ENCODE data around the gene RCAN3. TPM values are rescaled to one million over a fixed set of nuclear protein-coding genes. Genes with fewer than 3 reads are reported as not detected.

RCAN3 gene
- total and polyA plus RNA-seq, 2 of the 4 experiments (the other 2 are of a cell fraction): 4.0 to 5.9 TPM

DNA sequence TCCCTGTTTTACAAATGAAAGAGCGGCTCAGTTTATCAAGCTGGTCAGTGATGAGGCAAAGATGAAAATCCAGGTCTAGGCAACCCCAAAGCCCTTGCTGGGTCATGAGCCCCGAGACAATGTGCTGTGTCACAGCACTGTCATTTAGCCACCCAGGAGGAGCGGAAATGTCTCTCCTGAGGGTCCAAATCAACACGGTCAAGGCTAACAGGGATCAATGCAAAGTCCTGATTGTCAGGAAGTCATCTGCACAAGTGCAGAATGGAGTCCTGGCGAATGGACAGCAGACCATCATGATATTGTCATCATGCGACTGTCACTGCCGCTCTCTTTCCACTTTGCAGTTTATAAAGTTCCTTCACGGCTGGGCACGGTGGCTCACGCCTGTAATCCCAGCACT is 83.5 kb downstream of the RCAN3 start:
- Histone ChIP-seq H4K5ac (ENCODE audit: low read depth, low read length) (no peak overlapping the region), H3K9me3 (ENCODE audit: control insufficient read depth, insufficient read depth, low read length) (peaks cover 7% of the 10 kb centered on the region), H4K91ac (ENCODE audit: insufficient read depth, low read depth, low read length) (no peak overlapping the region), H3K18ac (ENCODE audit: low read depth, low read length) (no peak overlapping the region), H2BK5ac (ENCODE audit: low read depth, low read length, poor library complexity, severe bottlenecking) (no peak overlapping the region), H3K9ac (ENCODE audit: low read depth, low read length) (no peak overlapping the region), H3K36me3 (ENCODE audit: control insufficient read depth, insufficient read depth, low read length) (no peaks in the 10 kb centered on the region), H3K56ac (ENCODE audit: extremely low read depth, insufficient read depth, low read length) (no peak overlapping the region), H3K27ac (ENCODE audit: insufficient read depth, low read length) (no peak overlapping the region), H3K79me1 (ENCODE audit: low read depth in 1 of 2, low read length in 2 of 2) (no peaks in the 10 kb centered on the region), H3K4me3 (ENCODE audit: insufficient read depth, low read depth, low read length) (no peak overlapping the region), H2BK120ac (ENCODE audit: low read depth, low read length) (no peak overlapping the region), H3K4me1 (ENCODE audit: control insufficient read depth, insufficient read depth, low read length) (no peaks in the 10 kb centered on the region), H3K4me2 (ENCODE audit: low read depth, low read length) (no peak overlapping the region), H3K23ac (ENCODE audit: low read depth, low read length) (no peak overlapping the region), H4K20me1 (ENCODE audit: insufficient read depth, low read length) (no peaks in the 10 kb centered on the region), H3K9me1 (ENCODE audit: insufficient read depth, low read length) (no peaks in the 10 kb centered on the region), H2AK5ac (ENCODE audit: low read depth, low read length) (no peak overlapping the region), H2AFZ (replicated peaks; ENCODE audit: low read length, poor library complexity) (no peak overlapping the region), H4K8ac (ENCODE audit: low read depth in 2 of 2, low read length in 2 of 2) (no peak overlapping the region), H2AK9ac (replicated peaks; ENCODE audit: low read depth, low read length, poor library complexity) (no peak overlapping the region), H2BK15ac (ENCODE audit: low read depth, low read length) (no peak overlapping the region), H3K27me3 (ENCODE audit: control insufficient read depth, insufficient read depth, low read length) (peaks cover 48% of the 10 kb centered on the region), H2BK20ac (ENCODE audit: low read depth, low read length) (no peak overlapping the region), H3K14ac (replicated peaks; ENCODE audit: low read depth, low read length) (no peak overlapping the region), H3K4ac (ENCODE audit: low read depth, low read length) (no peak overlapping the region)
- CTCF ChIA-PET: interaction anchor here (0.6 to 1.9 kb wide), 4 partner anchors 11 to 779 kb away, joined by 3 to 7 read pairs (median 3); no protein-coding TSS in a partner anchor
- WGBS, 2 experiments (ENCODE audit: extremely low coverage in 2 of 2, insufficient read length in 1 of 2): 74% methylated on average over 8 of the region's 10 CpGs; no CpG with 5 or more reads in 1 of the 2 experiments
- dilution Hi-C loops (cut with HindIII; ENCODE audit: low sequenced_read_pairs, unreplicated experiment): no loop called here
- in situ Hi-C loops (cut with MboI; ENCODE audit: low sequenced_read_pairs): no loop called here
- no peak for DNase-seq
- intact Hi-C loops (cut with micrococcal nuclease): loop anchor here (10.0 kb wide), 1 partner anchor 191 kb away; no protein-coding TSS in a partner anchor
- no TSS peak for BruUV-seq (replicated peaks)
- no peak for TF ChIP-seq POLR2A (IDR thresholded peaks at IDR 0.05; ENCODE audit: low read depth, low read length)
- no peak for TF ChIP-seq MAZ (IDR thresholded peaks at IDR 0.05; ENCODE audit: borderline replicate concordance, low read depth, low read length)
- no peak for TF ChIP-seq BHLHE40 (IDR thresholded peaks at IDR 0.05; ENCODE audit: low read depth, low read length)
- no peak for TF ChIP-seq MXI1 (IDR thresholded peaks at IDR 0.05; ENCODE audit: borderline replicate concordance, low read depth, low read length)
- no peak for TF ChIP-seq MAFK (IDR thresholded peaks at IDR 0.05; ENCODE audit: low read depth, low read length)
- no peak for TF ChIP-seq CTCF (conservative IDR thresholded peaks at IDR 0.05; ENCODE audit: low read depth, low read length)
- TF ChIP-seq CEBPB (IDR thresholded peaks at IDR 0.05; ENCODE audit: low read depth, low read length): no peak
- TF ChIP-seq RCOR1 (IDR thresholded peaks at IDR 0.05; ENCODE audit: insufficient replicate concordance, low read length): no peak
- TF ChIP-seq, protein P1, sequence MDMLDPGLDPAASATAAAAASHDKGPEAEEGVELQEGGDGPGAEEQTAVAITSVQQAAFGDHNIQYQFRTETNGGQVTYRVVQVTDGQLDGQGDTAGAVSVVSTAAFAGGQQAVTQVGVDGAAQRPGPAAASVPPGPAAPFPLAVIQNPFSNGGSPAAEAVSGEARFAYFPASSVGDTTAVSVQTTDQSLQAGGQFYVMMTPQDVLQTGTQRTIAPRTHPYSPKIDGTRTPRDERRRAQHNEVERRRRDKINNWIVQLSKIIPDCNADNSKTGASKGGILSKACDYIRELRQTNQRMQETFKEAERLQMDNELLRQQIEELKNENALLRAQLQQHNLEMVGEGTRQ (IDR thresholded peaks at IDR 0.05; ENCODE audit: low read depth, low read length): no peak
- TF ChIP-seq NFE2L2 (IDR thresholded peaks at IDR 0.05; ENCODE audit: low read depth, low read length): no peak
- TF ChIP-seq RFX5 (IDR thresholded peaks at IDR 0.05; ENCODE audit: low read depth, low read length): no peak
- TF ChIP-seq FOS (IDR thresholded peaks at IDR 0.05; ENCODE audit: low read depth, low read length): no peak
- no peak for TF ChIP-seq SMC3 (IDR thresholded peaks at IDR 0.05; ENCODE audit: low read depth, low read length)
- no peak for TF ChIP-seq CHD1 (IDR thresholded peaks at IDR 0.05; ENCODE audit: low read depth, low read length)
- TF ChIP-seq, protein P2, sequence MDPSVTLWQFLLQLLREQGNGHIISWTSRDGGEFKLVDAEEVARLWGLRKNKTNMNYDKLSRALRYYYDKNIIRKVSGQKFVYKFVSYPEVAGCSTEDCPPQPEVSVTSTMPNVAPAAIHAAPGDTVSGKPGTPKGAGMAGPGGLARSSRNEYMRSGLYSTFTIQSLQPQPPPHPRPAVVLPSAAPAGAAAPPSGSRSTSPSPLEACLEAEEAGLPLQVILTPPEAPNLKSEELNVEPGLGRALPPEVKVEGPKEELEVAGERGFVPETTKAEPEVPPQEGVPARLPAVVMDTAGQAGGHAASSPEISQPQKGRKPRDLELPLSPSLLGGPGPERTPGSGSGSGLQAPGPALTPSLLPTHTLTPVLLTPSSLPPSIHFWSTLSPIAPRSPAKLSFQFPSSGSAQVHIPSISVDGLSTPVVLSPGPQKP (IDR thresholded peaks at IDR 0.05; ENCODE audit: borderline replicate concordance, low read depth, low read length): no peak
- no peak for TF ChIP-seq RAD21 (IDR thresholded peaks at IDR 0.05; ENCODE audit: low read length)
- no peak for ATAC-seq (ENCODE audit: low read depth)
- POLR2A ChIA-PET (ENCODE audit: unreplicated experiment): no interaction called here

All from IMR-90 (cell line).